HG03039 (cell line): ENCODE data around the gene PHF21A.

Experiments
- ATAC-seq: cut with Tn5 transposase; IDR thresholded peaks from one replicate; pipeline ENCODE4 v1.9.1; 2021; ENCODE audit warnings: mild to moderate bottlenecking, moderate library complexity; ENCODE audit not compliant: unreplicated experiment

Gene PHF21A

DNA sequence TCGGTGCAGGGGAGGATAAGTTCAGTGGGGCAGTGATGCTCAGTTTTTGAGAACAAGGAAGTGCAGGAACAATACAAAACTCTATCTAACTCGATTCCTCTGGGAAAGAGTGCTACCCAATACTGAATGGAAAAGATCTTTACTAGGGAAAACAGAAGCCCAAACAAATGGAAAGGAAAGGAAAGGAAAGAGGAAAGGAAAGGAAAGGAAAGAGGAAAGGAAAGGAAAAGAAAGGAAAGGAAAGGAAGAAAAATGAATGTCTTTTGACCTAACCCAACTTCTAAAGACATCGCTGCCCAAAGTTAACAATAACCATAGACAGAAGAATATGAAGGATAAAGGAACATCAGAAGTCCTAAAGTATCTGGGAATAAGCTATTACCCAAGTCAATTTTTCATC lies 41.6 kb downstream of the PHF21A start:
- ATAC-seq = no peak

DNA sequence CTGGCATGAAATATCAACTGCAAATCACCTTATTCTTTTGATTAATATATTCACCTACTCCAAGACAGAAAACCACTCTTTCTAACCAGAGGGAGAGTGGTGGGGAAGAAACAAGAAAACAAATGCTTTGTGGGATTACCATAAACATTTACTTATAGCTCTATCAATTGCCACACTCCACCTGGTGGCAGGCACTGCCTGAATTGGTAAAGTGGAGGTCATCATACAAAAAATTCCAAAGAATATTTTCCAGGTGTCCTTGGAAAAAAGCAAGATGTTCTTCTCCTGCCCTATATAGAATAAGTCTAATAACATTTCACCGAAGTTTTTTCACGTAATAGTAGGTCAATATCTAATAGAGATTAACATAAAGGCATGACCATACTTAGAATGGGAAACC lies 45.3 kb downstream of the PHF21A start:
- ATAC-seq = no peak

DNA sequence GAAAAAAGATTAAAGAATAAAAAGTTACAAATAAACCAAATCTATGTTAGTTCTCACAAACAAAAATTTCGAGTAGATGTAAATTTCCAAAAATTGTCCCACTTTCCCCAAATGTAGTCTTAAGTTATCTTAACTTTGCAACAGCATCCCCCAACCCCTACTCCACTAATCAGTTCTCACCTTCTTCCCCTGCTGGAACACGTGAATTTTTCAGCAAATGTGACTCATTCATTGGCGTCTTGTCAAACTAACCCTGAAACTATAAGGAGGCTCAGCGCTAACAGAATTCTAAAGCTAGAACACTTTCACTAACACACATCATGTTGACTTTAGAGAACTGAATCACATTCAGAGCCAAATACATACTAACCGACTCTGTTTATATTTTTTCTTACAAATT lies 46.1 kb downstream of the PHF21A start:
- ATAC-seq = no peak

DNA sequence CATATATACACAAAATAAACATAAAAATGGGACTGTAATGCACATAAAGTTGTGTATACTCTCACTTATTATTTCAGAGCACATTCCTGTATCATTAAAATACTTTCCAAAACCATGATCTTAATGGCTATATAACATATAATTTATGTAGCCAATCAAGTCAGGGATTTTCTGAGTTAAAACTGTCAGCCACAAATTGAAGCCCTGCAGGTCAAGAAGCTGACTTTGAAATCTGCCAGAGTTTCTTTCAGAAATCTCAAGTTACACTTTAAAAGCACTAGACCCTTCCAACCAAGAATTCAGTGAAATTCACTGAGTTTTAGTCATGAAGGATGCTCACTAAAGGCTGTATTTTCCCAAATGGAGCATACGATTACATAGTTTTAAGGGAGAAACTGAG lies 47.6 kb downstream of the PHF21A start:
- ATAC-seq = no peak

DNA sequence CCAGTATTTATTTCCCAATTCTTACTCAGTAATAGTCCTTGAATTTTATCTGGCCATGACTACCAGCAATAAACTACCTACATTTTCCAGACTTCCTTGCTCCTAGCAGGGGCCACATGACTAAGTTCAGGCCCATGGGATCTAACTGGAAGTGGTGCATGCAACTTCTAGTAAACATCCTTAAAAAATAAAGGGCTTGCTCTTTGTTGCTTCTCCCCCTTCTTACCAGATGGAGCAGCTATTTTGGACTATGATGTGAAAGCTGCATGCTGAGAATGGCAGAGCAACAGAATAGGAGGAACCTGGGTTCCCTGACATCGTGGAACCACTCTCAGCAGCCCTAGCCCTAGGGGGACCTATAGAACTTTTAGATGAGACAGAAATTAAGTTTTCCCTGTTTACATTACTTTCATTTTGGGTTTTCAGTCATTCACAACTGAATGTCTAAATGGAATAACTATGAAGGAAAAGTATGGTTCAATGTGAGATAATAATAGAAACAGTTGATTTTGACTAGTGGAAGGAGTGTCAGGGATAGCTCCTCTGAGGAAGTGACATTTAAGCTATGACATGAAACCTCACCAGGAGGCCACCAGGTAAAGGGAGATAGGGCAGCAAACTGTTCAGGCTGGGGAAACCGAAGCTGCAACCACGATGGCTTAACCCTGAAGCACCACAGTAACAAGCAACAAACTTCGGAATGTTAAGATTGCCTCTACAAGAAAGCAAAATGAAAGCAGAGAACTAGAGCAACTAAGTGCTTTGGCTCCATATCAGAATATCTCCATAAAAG lies 48.9 kb downstream of the PHF21A start:
- ATAC-seq = no peak

DNA sequence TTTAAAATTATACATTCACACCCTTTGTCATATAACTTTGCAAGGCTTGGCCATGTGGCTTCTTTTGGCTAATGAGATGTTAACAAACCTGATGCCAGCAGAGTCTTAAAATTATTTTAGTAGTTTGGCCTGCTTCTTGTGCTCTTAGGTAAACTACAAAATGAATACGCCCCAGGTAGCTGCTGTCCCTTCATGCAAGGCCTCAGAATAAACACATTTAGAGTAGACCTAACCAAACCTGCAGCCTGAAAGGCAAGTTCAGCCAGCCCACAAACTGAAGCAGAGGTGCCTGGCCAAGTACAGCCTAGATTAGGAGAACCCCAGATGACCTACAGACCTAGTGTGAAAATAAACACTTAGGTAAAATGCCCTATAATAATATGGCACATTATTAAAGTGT lies 50.2 kb downstream of the PHF21A start:
- no peak for ATAC-seq

DNA sequence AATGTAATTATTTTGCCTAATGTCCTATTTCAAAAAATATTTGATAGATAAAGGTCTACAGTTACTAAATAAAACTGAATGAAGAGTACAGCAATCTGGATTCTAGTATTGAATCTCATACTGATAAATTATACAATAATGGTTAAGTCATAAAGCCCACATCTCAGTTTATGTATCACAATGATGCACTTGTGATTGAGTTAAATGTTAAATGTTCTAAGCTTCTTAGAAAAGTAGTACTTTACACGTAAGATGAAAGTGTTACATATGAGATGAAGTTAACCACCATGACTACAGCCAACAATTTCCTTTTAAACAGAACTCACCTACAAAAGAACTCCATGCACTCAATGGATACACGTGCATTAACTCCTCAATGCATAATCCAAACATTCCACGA lies 51.7 kb downstream of the PHF21A start:
- ATAC-seq = no peak

DNA sequence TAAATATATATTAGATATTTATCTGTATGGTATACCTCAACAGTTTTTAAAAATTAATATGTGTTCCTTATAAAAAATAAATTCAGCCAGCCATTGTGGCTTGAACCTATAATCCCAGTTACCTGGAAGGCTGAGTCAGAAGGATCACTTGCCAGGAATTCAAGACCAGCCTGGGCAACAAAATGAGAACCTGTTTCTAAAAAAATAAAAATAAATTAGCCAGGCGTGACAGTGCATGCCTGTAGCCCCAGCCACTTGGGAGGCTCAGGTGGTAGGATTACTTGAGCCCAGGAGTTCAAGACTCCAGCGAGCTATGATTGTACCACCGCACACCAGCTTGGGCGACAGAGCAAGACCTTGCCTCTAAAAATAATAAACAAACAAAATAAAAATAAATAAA lies 54.9 kb downstream of the PHF21A start:
- ATAC-seq = no peak

DNA sequence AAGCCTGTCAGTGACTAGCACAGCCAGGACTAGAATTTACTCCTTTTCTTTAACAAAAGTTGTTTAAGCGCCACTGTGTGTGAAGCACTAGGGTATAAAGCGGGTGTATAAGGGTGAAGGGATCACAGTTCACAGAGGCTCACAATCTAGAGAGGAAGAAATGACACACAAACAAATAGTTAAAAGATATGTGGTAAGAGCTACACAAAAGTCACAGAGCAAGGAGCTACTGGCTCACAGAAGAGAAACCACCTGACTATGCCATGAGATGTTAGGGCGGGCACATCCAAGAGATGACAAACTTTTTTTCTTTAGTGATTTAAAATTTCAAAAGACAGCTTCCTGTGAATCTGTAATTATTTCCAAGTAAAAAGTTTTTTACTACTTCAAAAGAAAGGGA lies 55.6 kb downstream of the PHF21A start:
- ATAC-seq = no peak

DNA sequence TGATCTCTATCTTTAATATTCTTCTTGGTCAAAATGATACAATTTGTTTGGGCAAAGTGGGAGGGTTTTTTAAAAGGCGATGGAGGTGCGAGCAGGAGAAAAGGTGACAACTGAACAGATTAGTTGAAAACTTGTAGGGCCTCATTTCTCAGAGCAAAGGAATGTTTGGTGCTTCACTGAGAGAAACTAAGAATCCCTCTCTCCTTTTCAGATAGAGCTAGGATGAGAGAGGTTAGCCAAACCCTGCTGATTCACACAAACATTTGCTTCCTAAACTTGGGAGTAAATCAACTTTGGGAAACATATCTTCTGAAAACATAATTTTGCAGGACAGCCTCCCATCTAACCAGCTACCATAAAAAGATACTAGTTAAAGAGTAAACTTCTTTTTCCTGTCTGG lies 57.0 kb downstream of the PHF21A start:
- no peak for ATAC-seq

DNA sequence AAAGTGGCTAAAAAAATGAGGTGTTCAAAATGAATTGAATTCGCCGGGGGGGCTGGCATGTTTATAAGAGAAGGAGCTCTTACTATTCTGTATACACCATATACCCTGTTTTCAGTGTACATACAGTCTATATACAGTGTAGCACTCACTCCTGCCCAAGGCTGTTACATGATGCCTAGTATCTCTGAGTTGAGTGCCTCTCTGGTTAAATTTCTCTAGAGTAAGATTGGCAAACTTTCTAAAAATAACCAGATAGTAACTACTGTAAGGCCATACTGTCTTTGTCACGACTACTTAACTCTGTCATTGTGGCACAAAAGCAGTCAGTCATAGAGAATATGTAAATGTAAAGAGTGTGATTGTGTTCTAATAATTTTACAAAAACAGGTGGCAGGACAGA lies 58.1 kb downstream of the PHF21A start:
- no peak for ATAC-seq

DNA sequence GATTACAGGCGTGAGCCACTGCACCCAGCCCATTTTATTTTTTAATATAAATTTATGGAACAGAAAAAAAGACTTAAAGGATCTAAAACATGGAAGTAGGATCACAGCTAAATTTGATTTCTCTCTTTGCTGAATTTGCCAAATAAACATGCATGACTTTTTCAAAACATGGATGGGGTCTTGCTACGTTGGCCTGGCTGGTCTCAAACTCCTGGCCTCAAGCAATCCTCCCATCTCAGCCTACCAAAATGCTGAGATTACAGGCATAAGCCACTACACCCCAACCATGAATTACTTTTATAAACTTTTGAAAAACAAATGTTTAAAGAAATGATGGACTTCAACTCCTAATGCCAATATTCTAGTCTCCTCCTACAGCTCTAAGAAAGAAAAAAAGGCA lies 61.2 kb downstream of the PHF21A start:
- ATAC-seq = no peak

DNA sequence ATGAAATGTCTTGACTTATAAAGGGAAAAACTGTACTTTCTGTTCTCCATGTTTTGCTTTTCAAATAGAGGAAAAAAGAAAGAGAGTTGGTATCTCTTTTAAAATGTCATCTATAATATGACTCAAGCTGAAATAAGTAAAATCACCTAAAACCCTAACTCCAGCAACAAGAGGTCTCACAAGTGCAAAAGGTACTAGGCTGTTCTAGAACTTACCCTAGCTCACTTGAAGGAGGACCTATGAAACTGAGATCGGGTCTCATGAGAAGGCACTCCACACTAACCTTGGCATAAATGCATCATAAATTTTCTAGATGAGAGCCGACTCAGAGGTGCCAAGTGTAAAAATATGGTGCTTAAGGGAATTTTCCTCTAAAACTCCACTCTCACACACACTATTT lies 63.8 kb downstream of the PHF21A start:
- ATAC-seq = no peak

DNA sequence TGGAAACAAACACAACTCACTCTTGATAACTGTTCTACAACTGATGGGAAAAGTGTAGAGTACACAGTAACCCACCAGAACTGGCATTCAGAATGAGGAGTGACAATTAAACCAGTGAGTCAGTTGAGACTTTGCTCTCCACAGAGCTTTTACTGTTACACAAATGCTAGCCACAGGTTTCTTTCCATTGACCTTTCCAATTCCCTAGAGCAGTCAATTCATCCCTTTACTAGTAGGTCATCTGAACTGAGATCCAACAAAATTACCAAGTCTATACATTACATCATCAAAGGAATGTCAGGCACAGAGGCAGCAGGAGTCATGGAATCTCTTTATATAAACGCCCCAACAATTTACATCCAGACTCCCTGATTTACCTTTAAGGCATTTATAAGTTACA lies 65.9 kb downstream of the PHF21A start:
- no peak for ATAC-seq

DNA sequence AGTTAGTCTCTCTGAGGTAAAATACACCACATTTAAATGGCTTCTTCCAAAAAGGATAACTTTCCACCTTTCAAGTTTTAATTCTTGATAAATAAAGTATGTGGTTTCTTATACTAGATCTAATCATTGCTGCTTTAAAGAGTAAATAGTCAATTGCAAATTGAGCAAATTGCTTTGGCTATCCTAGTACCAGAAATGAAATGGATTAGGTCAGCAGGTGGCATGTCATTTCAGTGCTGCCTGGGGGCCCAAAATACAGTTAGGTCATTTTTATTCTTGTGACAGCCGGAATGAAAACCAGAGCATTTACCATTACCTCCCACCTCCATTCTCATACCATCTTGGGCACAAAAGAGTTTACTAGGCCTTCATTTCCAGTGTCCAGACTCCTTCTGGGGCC lies 70.2 kb downstream of the PHF21A start:
- no peak for ATAC-seq

DNA sequence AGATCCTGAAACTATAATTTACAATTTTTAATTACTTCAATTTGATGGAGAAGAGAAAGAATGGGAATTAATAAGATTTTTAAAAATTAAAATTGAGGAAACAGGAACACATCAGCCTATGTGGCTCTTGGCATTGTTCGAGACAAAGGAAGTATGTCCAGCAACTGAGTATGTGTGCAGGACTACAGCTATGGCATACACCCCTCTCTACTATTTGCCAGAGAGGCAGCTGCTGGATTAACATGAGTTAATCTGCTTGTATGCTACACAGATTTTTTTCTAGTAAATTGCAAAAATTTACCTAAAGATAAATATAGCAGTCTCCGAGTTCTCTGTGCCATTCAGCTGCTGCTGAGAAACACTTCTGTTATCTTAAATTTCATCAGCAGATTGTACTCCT lies 70.6 kb downstream of the PHF21A start:
- ATAC-seq = no peak

DNA sequence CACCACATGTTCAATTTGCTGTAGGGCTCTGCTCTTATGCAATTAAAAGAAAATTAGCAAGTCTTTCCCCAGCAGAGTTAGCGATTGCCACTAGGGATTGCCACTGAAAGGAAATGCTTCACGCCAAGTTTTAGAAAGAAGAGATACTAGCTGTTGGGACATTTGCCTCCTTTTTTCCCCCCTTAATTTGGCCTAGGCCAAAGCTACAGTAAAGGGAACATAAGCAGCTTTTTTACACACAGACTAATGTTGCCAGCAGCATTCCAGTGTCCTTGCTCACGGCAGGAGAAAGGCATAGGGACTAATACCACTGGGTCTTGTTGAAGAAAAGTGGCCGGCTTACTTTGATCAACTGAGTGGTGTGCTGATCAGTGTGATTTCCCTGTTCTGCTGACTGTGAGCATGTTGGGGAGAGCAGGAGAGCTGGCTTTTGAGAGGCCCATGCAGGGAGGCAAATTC lies 71.2 kb downstream of the PHF21A start:
- ATAC-seq = no peak

DNA sequence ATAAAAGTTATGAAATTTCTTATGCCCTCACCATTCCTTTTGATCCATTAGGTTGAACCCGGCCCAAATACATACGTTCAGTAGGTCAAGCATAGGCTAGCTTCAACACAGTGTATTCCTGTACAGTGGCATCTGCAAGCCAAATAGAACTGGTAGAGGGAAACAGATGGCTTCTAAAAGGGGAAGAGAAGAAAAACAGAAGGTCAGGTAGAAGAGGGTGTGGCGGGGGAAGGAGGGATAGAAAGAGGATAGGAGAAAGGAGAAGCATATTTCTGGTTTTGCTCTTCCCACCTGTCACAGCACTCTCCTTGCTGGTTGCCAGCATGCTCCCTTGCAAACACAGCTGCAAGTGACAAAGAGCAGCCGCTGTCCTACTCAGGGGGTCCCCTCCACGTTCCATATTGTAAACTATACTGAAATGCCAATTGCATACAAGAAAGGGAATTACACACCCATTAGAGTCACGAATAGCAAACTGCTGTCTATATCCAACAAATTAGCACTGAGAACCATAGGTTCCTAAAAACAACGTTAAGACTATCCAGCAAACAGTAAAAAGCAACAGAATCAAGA lies 71.8 kb downstream of the PHF21A start:
- ATAC-seq = no peak

DNA sequence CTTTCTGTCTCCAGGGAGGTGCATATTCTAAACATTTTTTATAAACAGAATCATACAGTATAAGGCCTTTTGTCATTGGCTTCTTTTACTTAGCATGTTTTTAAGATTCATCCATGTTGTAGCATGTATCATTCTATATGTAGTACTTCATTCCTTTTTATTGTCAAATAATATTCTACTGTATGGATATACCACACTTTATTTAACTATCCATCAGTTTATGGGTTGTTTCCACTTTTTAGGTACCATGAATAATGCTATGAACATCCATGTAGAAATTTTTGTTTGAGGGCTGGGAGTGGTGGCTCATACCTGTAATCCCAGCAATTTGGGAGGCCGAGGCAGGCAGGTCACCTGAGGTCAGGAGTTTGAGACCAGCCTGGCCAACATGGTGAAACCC lies 73.1 kb downstream of the PHF21A start:
- ATAC-seq = no peak

DNA sequence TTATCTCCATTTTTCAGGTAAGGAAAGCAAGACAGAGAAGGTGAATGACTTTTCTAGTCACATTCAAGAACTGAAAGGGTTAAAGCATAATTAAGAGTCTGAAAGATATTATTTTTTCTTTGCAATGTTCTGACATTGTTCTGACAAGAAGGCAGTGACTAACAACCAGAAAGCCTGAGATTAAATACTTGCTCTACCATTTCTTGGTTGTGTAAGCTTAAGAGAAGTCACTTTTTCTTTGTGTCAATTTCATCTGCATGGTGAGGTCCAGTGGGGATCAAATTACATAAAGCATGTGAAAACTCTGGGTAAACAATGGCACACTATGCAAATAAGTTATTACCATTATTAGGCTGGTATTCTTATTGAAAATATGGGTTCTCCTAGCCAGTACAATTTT lies 73.7 kb downstream of the PHF21A start:
- ATAC-seq = no peak

DNA sequence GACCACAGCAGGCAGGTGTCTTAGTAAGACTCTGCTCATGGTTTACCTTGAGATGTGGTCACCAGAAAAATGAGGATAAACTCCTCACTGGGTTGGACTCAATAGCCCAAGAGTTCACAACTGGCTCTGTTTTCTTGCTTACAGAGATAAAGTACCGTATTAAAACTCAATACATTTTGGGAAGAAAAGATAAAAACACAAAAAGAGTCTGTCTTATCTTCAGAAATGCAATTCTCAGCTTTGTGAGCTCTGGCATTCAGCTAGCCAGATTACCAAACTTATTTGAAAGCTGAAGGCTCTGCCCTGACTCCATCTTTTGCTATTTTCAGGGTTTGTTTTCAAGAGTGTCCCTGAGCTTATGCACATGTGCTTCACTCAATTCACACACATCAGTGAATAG lies 75.4 kb downstream of the PHF21A start:
- no peak for ATAC-seq

DNA sequence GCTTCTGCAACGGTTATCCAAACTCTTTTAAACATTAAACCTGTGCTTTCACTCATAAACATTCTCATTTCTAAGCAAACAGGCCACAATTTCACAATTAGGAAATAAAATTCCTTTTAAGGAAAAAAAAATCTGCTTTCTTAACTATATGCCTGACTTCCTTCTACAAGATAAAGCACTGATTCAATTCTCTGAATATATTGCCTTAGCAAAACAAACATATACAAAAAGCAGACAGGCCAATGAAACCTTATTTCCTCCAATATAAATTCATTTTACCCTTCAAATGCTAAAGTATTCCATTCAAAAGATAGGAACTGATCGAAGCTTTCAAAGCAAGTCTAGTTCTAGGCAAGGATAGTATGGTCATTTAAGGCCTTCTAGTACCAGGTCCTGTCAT lies 76.7 kb downstream of the PHF21A start:
- ATAC-seq = no peak

DNA sequence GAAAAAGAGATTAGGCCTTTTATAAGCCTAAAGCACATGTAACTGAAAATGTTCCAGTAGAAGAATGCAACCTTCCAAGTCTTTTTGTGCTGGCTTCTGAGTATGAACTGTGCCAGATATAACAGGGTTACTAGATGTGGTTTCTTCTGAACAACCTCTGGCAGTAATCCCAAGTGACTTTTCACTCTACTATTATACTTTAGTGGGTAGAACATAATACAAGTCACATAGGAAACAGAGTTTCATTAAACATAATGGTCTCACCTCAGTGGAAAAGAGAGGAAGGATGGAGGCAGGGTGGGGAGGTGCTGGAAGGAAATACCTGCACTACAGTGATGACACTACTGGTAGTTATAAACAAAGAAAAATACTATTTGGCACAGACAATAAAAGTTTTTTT lies 81.3 kb downstream of the PHF21A start:
- ATAC-seq = no peak
